H9 (cell line): ENCODE results near the gene TM2D1. TPM values are rescaled to one million over a fixed set of nuclear protein-coding genes. Genes with fewer than 3 reads are reported as not detected.

Experiments used
- DNase-seq: peaks from one replicate; pipeline ENCODE4 v3.0.0-alpha.2; 2017
- H2AFZ ChIP-seq: one replicate; pipeline ENCODE4 v1.6.1; 2013; ENCODE audit warnings: mild to moderate bottlenecking, low read length, control low read depth, moderate library complexity
- H2AK5ac ChIP-seq: 2 replicates; pipeline ENCODE4 v1.6.1; 2013; ENCODE audit warnings: low read length, control low read depth, mixed read lengths; ENCODE audit not compliant: insufficient read length
- H2BK120ac ChIP-seq: one replicate; pipeline ENCODE4 v1.6.1; 2013; ENCODE audit warnings: low read depth, mild to moderate bottlenecking, low read length, control low read depth, inconsistent platforms; ENCODE audit not compliant: poor library complexity, severe bottlenecking
- H2BK12ac ChIP-seq: 2 replicates; pipeline ENCODE4 v1.6.1; 2013; ENCODE audit warnings: low read length, control low read depth, mixed read lengths, low read depth; ENCODE audit not compliant: insufficient read length
- H2BK15ac ChIP-seq: 2 replicates; pipeline ENCODE4 v1.6.1; 2013; ENCODE audit warnings: low read depth, low read length, control low read depth
- H2BK20ac ChIP-seq: one replicate; pipeline ENCODE4 v1.6.1; 2013; ENCODE audit warnings: low read depth, mild to moderate bottlenecking, low read length, control low read depth, inconsistent platforms; ENCODE audit not compliant: poor library complexity, severe bottlenecking
- H2BK5ac ChIP-seq: 2 replicates; pipeline ENCODE4 v1.6.1; 2013; ENCODE audit warnings: low read length, control low read depth, mixed read lengths; ENCODE audit not compliant: insufficient read length
- H3K14ac ChIP-seq: 2 replicates; pipeline ENCODE4 v1.6.1; 2013; ENCODE audit warnings: low read length, control low read depth; ENCODE audit not compliant: insufficient read depth
- H3K18ac ChIP-seq: 2 replicates; pipeline ENCODE4 v1.6.1; 2013; ENCODE audit warnings: low read depth, mild to moderate bottlenecking, mixed read lengths, low read length, control low read depth; ENCODE audit not compliant: insufficient read length
- H3K23ac ChIP-seq: 2 replicates; pipeline ENCODE4 v1.6.1; 2013; ENCODE audit warnings: low read length, control low read depth, mixed read lengths, low read depth; ENCODE audit not compliant: insufficient read length
- H3K23me2 ChIP-seq: 2 replicates; pipeline ENCODE4 v1.6.1; 2013; ENCODE audit warnings: low read depth, mild to moderate bottlenecking, mixed read lengths, low read length, control low read depth; ENCODE audit not compliant: insufficient read length, poor library complexity, severe bottlenecking
- H3K27ac ChIP-seq: 2 replicates; pipeline ENCODE4 v1.5.1; 2013; ENCODE audit warnings: low read length, control low read depth, mixed read lengths, low read depth; ENCODE audit not compliant: insufficient read length
- H3K27me3 ChIP-seq: 2 replicates; pipeline ENCODE4 v1.6.1; 2013; ENCODE audit warnings: low read length, control low read depth, inconsistent platforms; ENCODE audit not compliant: insufficient read depth
- H3K4ac ChIP-seq: 2 replicates; pipeline ENCODE4 v1.6.1; 2013; ENCODE audit warnings: low read depth, mild to moderate bottlenecking, control low read depth, inconsistent platforms, low read length, moderate library complexity
- H3K4me1 ChIP-seq: 2 replicates; pipeline ENCODE4 v1.6.1; 2013; ENCODE audit warnings: low read length, control low read depth, inconsistent platforms; ENCODE audit not compliant: insufficient read depth
- H3K4me2 ChIP-seq: 2 replicates; pipeline ENCODE4 v1.6.1; 2013; ENCODE audit warnings: low read length, control low read depth, mixed read lengths; ENCODE audit not compliant: insufficient read length, insufficient read depth
- H3K56ac ChIP-seq: 2 replicates; pipeline ENCODE4 v1.6.1; 2013; ENCODE audit warnings: low read depth, mild to moderate bottlenecking, mixed read lengths, low read length, control low read depth; ENCODE audit not compliant: insufficient read length
- H3K79me1 ChIP-seq: 2 replicates; pipeline ENCODE4 v1.6.1; 2013; ENCODE audit warnings: low read depth, mild to moderate bottlenecking, moderate library complexity, low read length, control low read depth, inconsistent platforms; ENCODE audit not compliant: insufficient read depth, poor library complexity, severe bottlenecking
- H3K79me2 ChIP-seq: 2 replicates; pipeline ENCODE4 v1.6.1; 2013; ENCODE audit warnings: low read length, control low read depth, inconsistent platforms; ENCODE audit not compliant: insufficient read depth
- H3K9ac ChIP-seq: 2 replicates; pipeline ENCODE4 v1.6.1; 2013; ENCODE audit warnings: low read length, control low read depth, mixed read lengths; ENCODE audit not compliant: insufficient read length; ENCODE audit errors: extremely low read depth
- H3K9me3 ChIP-seq: one replicate; pipeline ENCODE4 v1.6.1; 2013; ENCODE audit warnings: low read depth, low read length, inconsistent platforms; ENCODE audit not compliant: control insufficient read depth
- H3T11ph ChIP-seq: one replicate; pipeline ENCODE4 v1.6.1; 2013; ENCODE audit warnings: mild to moderate bottlenecking, low read length, control low read depth, inconsistent platforms
- H4K20me1 ChIP-seq: one replicate; pipeline ENCODE4 v1.6.1; 2013; ENCODE audit not compliant: control insufficient read depth, insufficient read length, insufficient read depth
- H4K5ac ChIP-seq: 2 replicates; pipeline ENCODE4 v1.6.1; 2013; ENCODE audit warnings: low read depth, mild to moderate bottlenecking, mixed read lengths, low read length, control low read depth; ENCODE audit not compliant: insufficient read length
- H4K8ac ChIP-seq: replicated peaks from 2 replicates; pipeline ENCODE4 v1.6.1; 2013; ENCODE audit warnings: low read length, control low read depth, mixed read lengths, low read depth; ENCODE audit not compliant: insufficient read length
- H4K91ac ChIP-seq: 2 replicates; pipeline ENCODE4 v1.6.1; 2013; ENCODE audit warnings: low read depth, mild to moderate bottlenecking, moderate library complexity, mixed read lengths, low read length, control low read depth; ENCODE audit not compliant: insufficient read length
- H3K27ac Mint-ChIP-seq, 3 experiments: 2 replicates in 2 of 3; 3 replicates in 1 of 3; pipeline ENCODE4 v1.8.0; 2020 to 2021; ENCODE audit warnings: mixed read lengths in 3 of 3, mild to moderate bottlenecking in 1 of 3, moderate library complexity in 1 of 3
- H3K27me3 Mint-ChIP-seq: 2 replicates; pipeline ENCODE4 v1.8.0; 2021; ENCODE audit warnings: low read depth, mild to moderate bottlenecking, moderate library complexity, mixed read lengths
- H3K36me3 Mint-ChIP-seq, 3 experiments: 2 replicates in 2 of 3; 3 replicates in 1 of 3; pipeline ENCODE4 v1.8.0; 2020 to 2021; ENCODE audit warnings: low read depth in 3 of 3, mixed read lengths in 3 of 3; ENCODE audit not compliant: insufficient read depth in 1 of 3
- H3K4me1 Mint-ChIP-seq, 2 experiments: 2 replicates each; pipeline ENCODE4 v1.8.0; 2020; ENCODE audit warnings: mixed read lengths in 2 of 2
- H3K4me3 Mint-ChIP-seq, 2 experiments: 2 replicates in 1 of 2; 3 replicates in 1 of 2; pipeline ENCODE4 v1.8.0; 2020 to 2021; ENCODE audit warnings: mild to moderate bottlenecking in 2 of 2, mixed read lengths in 2 of 2, moderate library complexity in 1 of 2
- H3K9me3 Mint-ChIP-seq, 2 experiments: 2 replicates in 1 of 2; 3 replicates in 1 of 2; pipeline ENCODE4 v1.8.0; 2020; ENCODE audit warnings: mild to moderate bottlenecking in 2 of 2, mixed read lengths in 2 of 2, moderate library complexity in 1 of 2
- CTCF ChIP-seq: fragments of 200-600 bp; sonication (generic); conservative IDR thresholded peaks from 3 replicates; pipeline ENCODE4 v1.8.0; 2021; ENCODE audit warnings: antibody characterized with exemption, mild to moderate bottlenecking
- WGBS: extraction: QIAGEN DNeasy Blood & Tissue Kit; methylation state at CpG from one replicate; pipeline ENCODE4 v1.1.7; 2013; ENCODE audit warnings: missing lambda C conversion rate, low lambda C conversion rate, mixed read lengths; ENCODE audit not compliant: insufficient read length; ENCODE audit errors: extremely low coverage; 5-methylcytosine and 5-hydroxymethylcytosine counted together
- total RNA-seq: library from RNA; stranded (reverse); gene quantifications from 2 replicates; pipeline ENCODE4 v1.2.1, GENCODE V29; 2021

Gene TM2D1
- total RNA-seq, 1 experiment from 2014 or later, result 20.3 TPM

DNA sequence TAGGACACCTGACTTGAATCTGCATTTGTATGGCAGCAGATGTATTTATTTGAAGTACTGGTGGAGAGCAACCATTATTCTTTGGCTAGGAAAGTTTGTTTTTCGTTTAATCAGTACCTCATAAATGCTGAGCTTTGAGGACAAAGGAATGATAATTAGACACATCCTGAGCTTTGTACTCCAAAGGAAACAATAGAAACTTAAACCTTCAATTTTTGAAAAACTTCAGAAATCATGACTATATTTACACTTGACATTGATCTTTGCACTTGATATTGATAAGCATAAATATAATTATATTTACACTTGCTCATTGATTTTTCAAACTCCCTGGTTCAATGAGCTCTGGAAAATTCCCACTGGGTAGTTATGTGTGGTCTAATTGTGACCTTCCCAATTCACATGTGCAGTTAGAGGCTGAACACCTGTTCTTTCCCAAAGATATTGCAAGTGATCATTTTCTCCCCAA is 28.0 kb upstream of the TM2D1 start:
- no peak overlapping the region for H3K56ac ChIP-seq
- WGBS, result no CpG with 5 or more reads among the region's 1 CpG
- H3K79me2 ChIP-seq, result peaks cover 21% of the 10 kb centered on the region; the same call in 1 of the 2 replicates
- H3K27me3 ChIP-seq, result no peaks in the 10 kb centered on the region
- Mint-ChIP-seq H3K9me3 (no peaks in the 10 kb centered on the region), H3K4me3 (no peak overlapping the region), H3K27ac (no peak overlapping the region), H3K4me1 (peaks cover 17% of the 10 kb centered on the region in 2 experiments), H3K27me3 (no peaks in the 10 kb centered on the region), H3K36me3 (0 out of 7 replicates have a peak, but pooled peaks cover 0 to 3% (median 0%) of the 10 kb centered on the region in 3 experiments)
- H3K4ac ChIP-seq, result no peak overlapping the region
- no peak overlapping the region for H3K4me2 ChIP-seq
- H3K79me1 ChIP-seq, result peaks cover 13% of the 10 kb centered on the region
- no peak overlapping the region for H3K27ac ChIP-seq
- no peak overlapping the region for H4K91ac ChIP-seq
- no peak overlapping the region for H3K14ac ChIP-seq
- no peak overlapping the region for H2AFZ ChIP-seq
- no peak overlapping the region for H2BK5ac ChIP-seq
- H2BK120ac ChIP-seq, result no peak overlapping the region
- H3K23ac ChIP-seq, result no peak overlapping the region
- H2AK5ac ChIP-seq, result no peak overlapping the region
- H4K20me1 ChIP-seq, result no peaks in the 10 kb centered on the region
- TF ChIP-seq CTCF, result no peak
- H2BK12ac ChIP-seq, result no peak overlapping the region
- H4K8ac ChIP-seq, result no peak overlapping the region
- H3K4me1 ChIP-seq, result no peaks in the 10 kb centered on the region; the same call in 1 of the 2 replicates
- no peak overlapping the region for H3T11ph ChIP-seq
- H4K5ac ChIP-seq, result no peak overlapping the region
- no peak for DNase-seq
- no peak overlapping the region for H3K9ac ChIP-seq
- no peak overlapping the region for H2BK15ac ChIP-seq
- no peak overlapping the region for H2BK20ac ChIP-seq
- H3K23me2 ChIP-seq, result no peaks in the 10 kb centered on the region
- H3K18ac ChIP-seq, result no peak overlapping the region
- H3K9me3 ChIP-seq, result no peaks in the 10 kb centered on the region
